Uterus (tissue), 4 donors: ENCODE data around the gene KDF1. TPM values are rescaled to one million over a fixed set of nuclear protein-coding genes. Genes with fewer than 3 reads are reported as not detected.
"Not testable (repeated sequence)": the region's sequence is repeated elsewhere in the genome, so short reads cannot be mapped to it uniquely, and the experiment has no call there.

Experiments
- DNase-seq, 2 donors: peaks; one replicate each; pipeline ENCODE4 v3.0.0-alpha.2; 2019 to 2020
- H3K27ac ChIP-seq, 2 donors: fragments of 200-600 bp; sonication (generic); 1 replicate in 1 of 2; 2 replicates in 1 of 2; pipeline ENCODE4 v1.5.1; 2016 to 2018
- H3K27me3 ChIP-seq, 2 donors: fragments of 200-600 bp; sonication (generic); one replicate each; pipeline ENCODE4 v1.5.1; 2018 to 2019; ENCODE audit warnings: control low read depth in 1 of 2
- H3K36me3 ChIP-seq, 2 donors: fragments of 200-600 bp; sonication (generic); one replicate each; pipeline ENCODE4 v1.5.1; 2019; ENCODE audit warnings: control low read depth in 1 of 2
- H3K4me1 ChIP-seq, 2 donors: fragments of 200-600 bp; sonication (generic); one replicate each; pipeline ENCODE4 v1.5.1; 2018 to 2019; ENCODE audit warnings: control low read depth in 1 of 2
- H3K4me3 ChIP-seq, 2 donors: fragments of 200-600 bp; sonication (generic); 1 replicate in 1 of 2; 2 replicates in 1 of 2; pipeline ENCODE4 v1.5.1; 2018 to 2019; ENCODE audit warnings: mild to moderate bottlenecking in 1 of 2
- H3K9me3 ChIP-seq, 2 donors: fragments of 200-600 bp; sonication (generic); one replicate each; pipeline ENCODE4 v1.5.1; 2019; ENCODE audit warnings: control low read depth in 1 of 2
- CTCF ChIP-seq, 4 experiments: fragments of 200-600 bp in 2 of 4; fragments of 450-650 bp in 2 of 4; sonication (generic) in 2 of 4; IDR thresholded peaks; one replicate each; pipeline ENCODE4 v1.5.1; 2016 to 2019; ENCODE audit warnings: antibody characterized with exemption in 4 of 4, mild to moderate bottlenecking in 2 of 4, moderate library complexity in 1 of 4
- POLR2A ChIP-seq, 2 donors: fragments of 450-650 bp; IDR thresholded peaks; one replicate each; pipeline ENCODE4 v1.6.1; 2016; ENCODE audit warnings: antibody characterized with exemption in 2 of 2, mild to moderate bottlenecking in 1 of 2, moderate library complexity in 1 of 2
- intact Hi-C: fragments of 100-400 bp; cut with DNase I; formaldehyde crosslinking; loops from one replicate; pipeline ENCODE4 v1.15.1; 2023; ENCODE audit warnings: low total_unique reads
- total RNA-seq, 4 donors: library from RNA; depleted of rRNA in 3 of 4; stranded (reverse); fragments of >200 nt in 3 of 4; gene quantifications; one replicate each; pipeline versions ENCODE4 v1.1.0 to v1.2.4, GENCODE V29; 2014 to 2023
- donor health status: DM: yes; HTN: yes; CAD: no.

The KDF1 gene
- total RNA-seq, 4 donors from 2014 or later: 1.9 TPM; not detected in 3

GRCh38 chr1:26949926-26950319 is 10.3 kb downstream of the KDF1 start:
- Histone ChIP-seq H3K36me3 (no peaks in the 10 kb centered on the region), H3K4me1 (no peaks in the 10 kb centered on the region), H3K27me3 (no peaks in the 10 kb centered on the region), H3K27ac (no peak overlapping the region), H3K9me3 (no peaks in the 10 kb centered on the region), H3K4me3 (no peak overlapping the region)
- no peak for DNase-seq
- TF ChIP-seq CTCF (IDR thresholded peaks at IDR 0.05): no peak
- TF ChIP-seq POLR2A (IDR thresholded peaks at IDR 0.05): no peak
- intact Hi-C loops: no loop called here

DNA sequence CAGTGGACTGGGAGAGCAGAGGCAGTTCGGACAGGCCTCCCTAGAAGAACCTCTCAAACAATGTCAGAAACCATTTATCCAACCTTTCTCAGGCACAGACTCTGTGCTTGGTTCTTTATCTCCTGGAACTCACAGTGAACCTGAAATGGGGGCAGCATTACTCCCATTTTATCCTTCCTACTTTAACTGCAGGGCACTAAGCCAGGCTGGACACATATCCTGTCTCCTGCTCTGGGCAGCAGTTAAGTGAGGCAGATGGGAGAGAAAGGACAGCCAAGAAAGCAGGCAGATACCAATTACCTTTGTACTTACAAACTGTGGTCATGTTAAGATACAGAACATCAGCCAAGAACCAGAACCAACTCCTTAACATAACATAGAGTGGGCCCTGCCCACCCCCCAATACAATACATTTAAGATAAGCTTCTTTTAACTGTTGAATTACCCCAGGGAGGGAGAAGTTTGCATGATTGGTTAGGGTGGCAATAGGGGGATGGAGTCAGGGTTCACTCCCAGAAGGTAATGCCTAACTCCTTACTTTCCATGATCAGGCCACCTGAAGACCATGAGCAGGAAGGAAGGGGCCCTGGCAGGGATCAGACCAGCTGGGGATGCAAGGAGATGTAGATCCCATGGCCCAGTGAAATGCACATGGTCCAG is 10.9 kb downstream of the KDF1 start:
- H3K27ac ChIP-seq: no peak overlapping the region

GRCh38 chr1:26948725-26949057 is 11.6 kb downstream of the KDF1 start:
- H3K9me3 ChIP-seq, H3K27me3 ChIP-seq, DNase-seq, H3K4me3 ChIP-seq, H3K27ac ChIP-seq, H3K36me3 ChIP-seq, H3K4me1 ChIP-seq, intact Hi-C loops: not testable (repeated sequence)

More for the DNA sequence above, 10.9 kb downstream of the KDF1 start:
- H3K9me3 ChIP-seq: no peaks in the 10 kb centered on the region
- intact Hi-C loops: no loop called here
- H3K4me3 ChIP-seq: no peak overlapping the region
- no peak for TF ChIP-seq CTCF (IDR thresholded peaks at IDR 0.05)
- TF ChIP-seq POLR2A (IDR thresholded peaks at IDR 0.05): no peak
- no peaks in the 10 kb centered on the region for H3K4me1 ChIP-seq
- no peak for DNase-seq
- no peaks in the 10 kb centered on the region for H3K27me3 ChIP-seq
- H3K36me3 ChIP-seq: no peaks in the 10 kb centered on the region

GRCh38 chr1:26946270-26946669 is 14.0 kb downstream of the KDF1 start:
- no peak for DNase-seq
- TF ChIP-seq CTCF (IDR thresholded peaks at IDR 0.05) (no peak), POLR2A (IDR thresholded peaks at IDR 0.05) (no peak)
- H3K4me1 ChIP-seq: no peaks in the 10 kb centered on the region
- intact Hi-C loops: no loop called here
- H3K36me3 ChIP-seq: no peaks in the 10 kb centered on the region
- no peaks in the 10 kb centered on the region for H3K27me3 ChIP-seq
- H3K4me3 ChIP-seq: no peak overlapping the region
- H3K9me3 ChIP-seq: no peaks in the 10 kb centered on the region
- no peak overlapping the region for H3K27ac ChIP-seq

DNA sequence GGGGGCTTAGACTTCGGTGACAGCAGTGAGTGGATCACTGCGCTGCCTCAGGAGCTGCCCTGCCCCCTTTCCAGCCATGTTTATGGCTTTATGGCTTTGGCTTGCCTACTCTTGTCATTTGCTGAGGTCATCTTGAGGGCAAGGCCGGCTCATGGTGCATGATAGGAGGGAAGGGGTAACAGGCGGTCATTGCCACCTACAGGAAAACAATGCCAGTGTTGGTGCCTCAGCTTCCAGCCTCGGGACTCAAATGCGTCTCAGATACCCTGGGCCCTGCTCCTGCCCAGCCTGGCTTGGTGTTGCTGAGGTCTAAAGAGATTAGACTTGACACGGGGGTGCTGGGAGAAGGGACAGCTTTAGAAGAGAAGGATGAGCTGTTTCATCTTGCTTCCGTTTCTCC is 14.5 kb downstream of the KDF1 start:
- intact Hi-C loops: no loop called here
- no peak for TF ChIP-seq POLR2A (IDR thresholded peaks at IDR 0.05)
- no peak for TF ChIP-seq CTCF (IDR thresholded peaks at IDR 0.05)
- H3K27ac ChIP-seq: no peak overlapping the region

DNA sequence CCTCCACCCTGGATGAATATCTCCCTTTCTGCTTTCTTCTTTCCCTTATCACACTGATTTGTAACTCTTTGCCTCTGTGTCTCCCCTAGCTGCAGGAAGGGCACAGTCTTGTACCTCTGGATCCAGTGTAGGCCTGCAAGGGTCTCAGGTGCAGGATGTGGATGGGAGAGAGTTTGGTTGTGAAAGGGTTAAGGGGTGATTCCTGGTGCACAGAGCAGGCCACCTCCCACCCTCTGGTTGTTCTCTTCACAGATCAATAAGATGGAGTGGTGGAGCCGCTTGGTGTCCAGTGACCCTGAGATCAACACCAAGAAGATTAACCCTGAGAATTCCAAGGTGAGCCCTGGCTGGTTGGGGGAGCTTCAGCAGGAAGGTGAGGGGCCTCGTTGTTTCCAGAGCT is 15.1 kb downstream of the KDF1 start:
- TF ChIP-seq CTCF (IDR thresholded peaks at IDR 0.05) (no peak), POLR2A (IDR thresholded peaks at IDR 0.05) (no peak)
- H3K27me3 ChIP-seq: no peaks in the 10 kb centered on the region
- intact Hi-C loops: no loop called here
- H3K27ac ChIP-seq: no peak overlapping the region
- H3K4me3 ChIP-seq: no peak overlapping the region
- H3K9me3 ChIP-seq: no peaks in the 10 kb centered on the region
- H3K36me3 ChIP-seq: no peaks in the 10 kb centered on the region
- DNase-seq: no peak
- H3K4me1 ChIP-seq: no peaks in the 10 kb centered on the region

More for the DNA sequence above, 14.5 kb downstream of the KDF1 start:
- Histone ChIP-seq H3K27me3 (no peaks in the 10 kb centered on the region), H3K9me3 (no peaks in the 10 kb centered on the region), H3K4me1 (no peaks in the 10 kb centered on the region), H3K4me3 (no peak overlapping the region), H3K36me3 (no peaks in the 10 kb centered on the region)
- DNase-seq: no peak
